HG03175 (cell line): Measurements from ENCODE around the gene CTCFL.

Experiments
- ATAC-seq: cut with Tn5 transposase; IDR thresholded peaks from one replicate; pipeline ENCODE4 v1.9.1; 2021; ENCODE audit warnings: mild to moderate bottlenecking, moderate library complexity; ENCODE audit not compliant: unreplicated experiment

CTCFL gene

DNA sequence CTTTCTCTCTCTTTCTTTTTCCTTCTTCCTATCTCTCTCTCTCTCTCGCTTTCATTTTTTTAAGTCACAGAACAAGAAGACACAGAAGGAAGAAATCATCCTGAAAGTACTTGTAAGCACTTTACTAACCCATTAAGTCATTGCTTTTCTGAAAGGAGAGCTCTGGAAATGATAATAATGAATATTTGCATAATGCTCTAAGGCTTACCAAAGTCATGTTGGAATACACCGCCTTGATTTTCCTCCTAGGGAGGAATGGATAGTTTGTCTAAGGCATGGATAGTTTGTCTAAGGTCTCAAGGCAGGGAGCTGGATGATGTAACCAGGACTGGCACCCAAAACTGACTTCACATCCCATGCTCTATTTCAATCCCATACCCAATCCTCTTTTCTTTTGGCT is 12.9 kb upstream of the CTCFL start:
- ATAC-seq, result no peak

DNA sequence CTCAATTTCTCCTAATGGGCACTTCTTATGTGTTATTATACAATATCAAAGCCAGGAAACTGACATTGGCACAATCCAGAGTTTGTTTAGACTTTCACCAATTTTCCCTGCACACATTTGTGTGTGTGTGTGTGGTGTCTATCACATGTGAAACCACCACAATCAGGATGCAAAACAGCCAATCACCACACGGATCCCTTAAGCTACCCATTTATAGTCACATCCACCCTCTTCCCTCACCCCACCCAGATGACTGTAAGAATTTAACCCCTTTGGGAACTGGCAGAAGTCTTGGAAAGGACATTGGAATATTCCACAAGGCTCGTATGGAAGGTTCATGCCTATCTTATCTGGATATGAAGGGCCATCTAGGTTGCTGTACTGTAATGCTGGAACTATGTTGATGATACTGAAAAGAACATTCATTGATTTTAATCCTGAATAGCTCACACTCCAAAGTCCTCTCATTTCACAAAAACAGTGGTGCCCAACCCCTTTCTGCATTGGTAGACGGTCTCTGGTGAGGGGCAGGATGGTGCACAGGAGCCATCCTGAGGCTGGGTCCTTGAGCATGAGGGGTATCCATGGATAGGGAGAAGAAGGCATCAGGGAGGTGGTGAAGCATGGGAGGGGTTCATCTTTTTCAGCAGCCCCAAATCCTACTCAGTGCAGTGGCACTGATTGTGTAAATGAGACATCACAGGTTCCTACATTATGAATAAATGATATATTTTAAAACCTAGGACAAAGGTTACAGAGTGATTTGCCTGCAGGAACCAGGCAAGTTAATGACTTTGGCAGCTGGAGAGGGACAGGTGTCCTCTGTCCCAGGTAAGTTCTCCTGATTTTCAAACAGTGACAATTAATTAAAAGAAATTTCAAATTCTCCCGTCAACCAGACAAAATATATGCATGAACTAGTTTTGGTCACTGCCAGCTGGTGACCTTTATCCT is 12.1 kb upstream of the CTCFL start:
- no peak for ATAC-seq

DNA sequence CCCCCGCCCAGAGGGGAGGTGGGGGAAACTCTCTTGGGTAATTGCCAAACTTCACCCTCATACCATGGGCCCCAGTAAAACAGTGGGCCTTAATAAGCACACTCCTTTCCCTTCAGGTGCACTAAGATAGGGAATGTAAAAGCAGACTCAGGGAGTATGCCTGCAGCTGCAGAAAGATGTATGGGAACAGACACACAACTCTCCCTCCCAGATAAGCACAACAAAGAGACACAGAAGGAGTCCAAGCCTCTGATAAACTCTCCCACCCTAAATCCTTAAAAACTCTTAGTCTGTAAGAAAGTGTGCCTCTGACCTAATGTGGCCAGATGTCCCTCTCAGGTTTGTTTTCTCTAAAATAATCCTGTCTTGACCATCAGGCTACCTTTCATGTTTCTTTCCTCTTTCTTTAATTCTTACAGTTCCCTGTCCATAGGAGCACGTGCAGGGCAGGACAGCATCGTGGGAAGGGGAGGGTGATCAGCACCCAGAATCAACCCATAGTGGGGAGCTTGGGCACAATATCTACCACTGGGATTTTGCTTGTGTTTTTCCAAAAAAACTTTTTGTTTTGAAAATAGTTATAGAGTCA is 11.3 kb upstream of the CTCFL start:
- ATAC-seq, result no peak

GRCh38 chr20:57535297-57535696 is 10.4 kb upstream of the CTCFL start:
- ATAC-seq, result no peak

- ATAC-seq, result no peak
Measured at GRCh38 chr20:57532104-57532503, 7.2 kb upstream of the CTCFL start.

- no peak for ATAC-seq
Measured at GRCh38 chr20:57530327-57530981, 5.5 kb upstream of the CTCFL start.

DNA sequence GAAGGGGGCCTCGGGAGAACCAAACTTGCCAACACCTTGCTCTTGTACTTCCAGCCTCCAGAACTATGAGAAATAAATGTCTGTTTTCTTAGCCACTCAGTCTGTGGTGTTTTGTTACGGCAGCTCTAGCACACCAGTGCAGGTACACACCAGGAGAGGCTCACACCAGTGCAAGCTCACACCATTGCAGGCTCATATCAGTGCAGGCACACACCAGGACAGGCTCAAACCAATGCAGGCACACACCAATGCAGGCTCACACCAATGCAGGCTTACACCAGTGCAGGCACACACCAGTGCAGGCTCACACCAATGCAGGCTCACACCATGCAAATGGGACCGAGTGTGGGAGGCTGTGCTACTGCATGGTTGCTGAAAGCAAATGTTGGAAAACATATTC is 4.9 kb upstream of the CTCFL start:
- no peak for ATAC-seq

GRCh38 chr20:57529160-57529585 is 4.2 kb upstream of the CTCFL start:
- ATAC-seq, result no peak

DNA sequence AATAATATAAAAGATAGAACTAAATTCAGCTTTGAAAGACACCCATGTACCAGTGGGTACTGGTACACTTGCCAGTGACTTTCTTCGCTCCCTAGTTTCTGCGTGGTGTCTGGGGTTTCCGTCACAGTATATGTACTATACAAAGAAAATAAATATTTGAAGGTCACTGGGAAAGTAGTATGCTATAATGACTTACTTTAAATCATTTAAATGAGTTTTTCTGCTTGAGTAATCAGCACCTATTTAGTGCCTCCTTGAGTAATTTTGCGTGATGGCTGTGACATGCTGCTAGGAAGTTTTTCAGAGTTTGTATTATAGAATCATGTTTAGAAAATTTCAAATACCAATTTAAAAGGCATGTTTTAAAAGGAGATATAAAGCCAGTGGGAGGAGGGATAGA is 3.2 kb upstream of the CTCFL start:
- no peak for ATAC-seq

GRCh38 chr20:57527728-57528127 is 2.8 kb upstream of the CTCFL start:
- ATAC-seq, result no peak

DNA sequence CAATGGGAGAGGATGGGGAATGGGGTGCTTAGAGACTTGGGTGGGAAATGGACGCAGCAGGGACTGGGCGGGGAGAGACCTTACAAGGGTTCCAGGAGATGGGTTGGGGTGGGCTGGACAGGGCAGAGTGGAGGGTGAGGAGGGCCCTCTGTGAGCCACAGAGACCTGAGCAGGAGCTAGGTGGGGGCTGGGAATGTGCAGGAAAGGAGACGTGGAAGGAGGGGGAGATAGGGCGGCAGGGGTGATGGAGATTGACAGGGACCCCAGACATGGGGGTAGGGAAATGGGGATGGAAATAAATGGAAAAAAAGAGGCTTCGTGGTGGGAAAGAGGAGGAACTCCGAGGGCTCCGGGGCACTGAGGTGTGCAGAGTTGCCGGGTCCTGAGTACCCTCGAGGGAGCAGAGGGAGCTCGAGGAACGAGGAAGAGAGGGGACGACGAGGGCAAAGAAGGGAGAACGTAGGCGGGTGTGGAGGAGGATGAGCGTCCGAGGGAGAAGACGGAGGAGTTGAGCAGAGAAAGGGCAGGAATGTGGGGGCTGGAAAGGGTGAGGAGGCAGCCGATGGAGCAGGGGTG is 2.0 kb upstream of the CTCFL start:
- no peak for ATAC-seq

DNA sequence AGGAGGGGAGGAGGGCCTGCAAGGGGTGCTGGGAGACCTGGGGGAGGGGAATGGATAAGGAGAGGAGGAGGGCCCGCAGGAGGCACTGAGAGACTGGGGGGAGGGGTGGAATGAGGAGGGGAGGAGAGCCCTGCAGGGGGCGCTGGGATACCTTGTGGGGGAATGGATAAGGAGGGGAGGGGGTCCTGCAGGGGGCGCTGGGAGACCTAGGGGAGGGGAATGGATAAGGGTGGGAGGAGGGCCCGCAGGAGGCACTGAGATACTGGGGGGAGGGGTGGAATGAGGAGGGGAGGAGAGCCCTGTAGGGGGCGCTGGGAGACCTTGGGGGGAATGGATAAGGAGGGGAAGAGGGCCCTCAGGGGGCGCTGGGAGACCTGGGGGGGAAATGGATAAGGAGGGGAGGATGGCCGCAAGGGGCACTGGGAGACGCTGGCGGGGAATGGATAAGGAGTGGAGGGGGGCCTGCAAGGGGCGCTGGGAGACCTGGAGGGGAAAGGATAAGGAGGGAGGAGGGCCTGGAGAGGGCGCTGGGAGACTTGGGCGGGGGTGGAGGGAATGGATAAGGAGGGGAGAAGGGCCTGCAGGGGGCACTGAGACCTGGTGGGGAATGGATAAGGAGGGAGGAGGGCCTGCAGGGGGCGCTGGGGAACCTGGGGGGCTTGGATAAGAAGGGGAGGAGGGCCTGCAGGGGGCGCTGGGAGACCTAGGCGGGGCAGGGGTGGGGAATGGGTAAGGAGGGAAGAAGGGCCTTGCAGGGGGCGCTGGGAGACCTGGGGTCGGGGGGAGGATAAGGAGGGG is 1.3 kb upstream of the CTCFL start:
- no peak for ATAC-seq

DNA sequence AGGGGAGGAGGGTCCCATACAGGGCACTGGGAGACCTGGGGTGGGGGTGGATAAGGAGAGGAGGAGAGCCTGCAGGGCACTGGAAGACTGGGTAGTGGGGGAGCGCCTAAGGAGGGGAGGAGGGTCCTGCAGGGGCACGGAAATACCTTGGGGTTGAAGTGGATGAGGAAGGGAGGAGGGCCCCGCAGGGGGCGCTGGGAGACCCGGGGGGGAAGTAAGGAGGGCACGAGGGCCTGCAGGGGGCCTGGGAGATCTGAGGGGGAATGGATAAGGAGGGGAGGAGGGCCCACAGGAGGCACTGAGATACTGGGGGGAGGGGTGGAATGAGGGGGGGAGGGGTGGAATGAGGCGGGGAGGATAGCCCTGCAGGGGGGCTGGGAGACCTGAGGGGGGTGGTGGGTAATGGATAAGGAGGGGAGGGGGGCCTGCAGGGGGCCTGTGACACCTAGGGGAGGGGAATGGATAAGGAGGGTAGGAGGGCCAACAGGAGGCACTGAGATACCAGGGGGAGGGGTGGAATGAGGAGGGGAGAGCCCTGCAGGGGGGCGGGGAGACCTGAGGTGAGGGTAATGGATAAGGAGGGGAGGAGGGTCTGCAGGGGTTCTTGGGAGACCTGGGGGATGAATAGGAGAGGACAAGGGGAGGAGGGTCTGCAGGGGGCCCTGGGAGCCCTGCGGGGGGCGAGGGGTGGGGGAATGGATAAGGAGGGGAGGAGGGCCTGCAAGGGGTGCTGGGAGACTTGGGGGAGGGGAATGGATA is 567 bp upstream of the CTCFL start:
- ATAC-seq, result no peak

- no peak for ATAC-seq
Measured at GRCh38 chr20:57523782-57524181, 1.2 kb downstream of the CTCFL start.

DNA sequence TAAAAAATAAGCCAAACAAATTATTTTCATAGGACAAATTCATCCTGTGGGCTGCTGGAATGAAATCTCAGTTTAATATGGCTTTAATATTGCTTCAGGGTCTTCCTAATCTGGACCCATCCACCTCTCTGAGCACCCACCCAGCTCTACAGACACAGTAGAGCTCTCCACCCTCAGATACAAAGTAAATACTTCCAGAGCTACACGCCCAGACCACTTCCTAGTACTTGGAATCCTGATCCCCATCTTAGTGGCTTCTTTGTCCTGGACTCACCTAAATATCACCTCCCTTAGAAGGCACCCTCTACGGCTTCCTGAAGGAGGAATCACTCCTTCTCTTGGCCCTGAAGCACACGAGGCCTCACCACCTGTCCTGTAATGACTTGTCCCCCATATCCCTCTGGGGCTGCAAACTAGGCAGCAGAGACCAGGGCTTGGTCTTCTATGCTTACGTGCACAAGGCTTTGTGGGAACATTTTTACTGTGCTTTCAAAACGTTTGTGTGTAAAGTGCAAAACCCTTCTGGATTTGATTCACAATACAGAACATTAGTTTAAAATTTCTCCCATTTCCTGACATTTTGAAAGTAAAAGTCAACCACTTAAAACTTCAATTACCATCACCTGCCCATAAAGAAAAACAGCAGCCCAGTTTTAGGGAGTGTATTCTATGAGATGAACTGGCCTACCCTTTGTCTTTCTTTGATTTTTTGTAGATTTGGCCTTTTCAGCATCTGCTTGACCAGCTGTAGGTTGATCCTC is 2.4 kb downstream of the CTCFL start:
- no peak for ATAC-seq

DNA sequence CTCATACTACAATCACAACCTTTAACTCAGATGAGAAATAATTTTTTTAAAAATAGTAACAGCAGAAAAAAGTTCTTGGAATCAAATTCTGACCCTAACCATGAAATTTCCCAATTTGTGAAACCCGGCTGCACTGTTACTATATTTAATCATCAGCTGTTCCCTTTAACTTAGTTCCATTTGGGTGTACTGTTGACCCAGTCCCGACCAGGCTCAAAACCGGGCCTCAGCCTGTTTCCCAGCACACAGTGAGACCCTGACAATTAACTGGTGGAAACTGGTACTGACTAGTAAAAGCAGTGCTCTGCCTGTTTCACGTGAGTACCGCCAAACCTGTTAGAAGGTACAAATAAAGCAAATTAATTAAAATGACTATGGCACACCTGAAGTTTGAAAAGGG is 7.0 kb downstream of the CTCFL start:
- ATAC-seq, result no peak

- no peak for ATAC-seq
Measured at GRCh38 chr20:57514273-57514751, 10.6 kb downstream of the CTCFL start.

DNA sequence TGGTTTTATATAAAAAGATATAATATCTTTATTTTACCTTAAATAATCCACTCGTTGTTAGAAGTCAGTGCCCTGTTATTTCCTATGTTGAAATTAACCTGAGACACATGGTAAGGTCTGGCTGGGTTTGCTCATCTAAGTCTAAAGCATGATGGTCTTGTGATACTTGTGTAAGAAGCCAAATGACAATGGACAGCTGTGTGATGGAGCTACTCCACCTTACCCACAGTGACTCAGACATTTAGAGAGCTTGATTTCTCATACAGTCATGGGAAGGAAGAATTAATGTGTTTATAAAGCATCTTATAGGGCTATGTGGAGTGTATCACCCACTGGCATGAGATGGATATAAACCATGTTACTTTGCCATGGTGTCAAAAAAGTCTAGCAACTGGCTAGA is 11.7 kb downstream of the CTCFL start:
- ATAC-seq, result no peak

DNA sequence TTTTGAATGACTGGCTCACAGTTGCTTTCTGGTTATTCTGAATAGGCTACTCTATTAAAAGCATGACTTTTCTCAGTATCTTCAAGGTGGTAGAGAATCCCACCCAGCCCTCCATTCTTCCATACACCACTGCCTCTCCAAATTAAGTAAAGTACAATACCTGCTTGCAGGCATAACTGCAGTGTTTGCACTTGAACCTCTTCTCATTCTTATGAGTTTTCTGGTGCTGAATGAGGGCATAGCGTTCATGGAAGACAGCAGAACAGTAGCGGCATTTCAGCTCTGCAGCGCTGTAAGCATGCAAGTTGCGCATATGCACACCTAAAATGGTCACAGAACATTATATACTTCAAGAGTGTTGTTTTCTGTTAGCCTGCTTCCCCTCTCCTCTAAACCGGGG is 12.5 kb downstream of the CTCFL start:
- no peak for ATAC-seq
